Measurements from ENCODE around the gene SRM. TPM values are rescaled to one million over a fixed set of nuclear protein-coding genes. Genes with fewer than 3 reads are reported as not detected.

SRM gene
- total and polyA plus RNA-seq, 2 of the 13 experiments (the other 11 are each of a cell fraction or from before 2014, with no cell fraction given): 27.9 to 31.8 TPM

GRCh38 chr1:11059968-11060830 is at the start of gene SRM (continued):
- TF ChIP-seq PRDM10 (CRISPR knock-in tag; IDR thresholded peaks at IDR 0.05; ENCODE audit: low read depth): no peak
- no peak; the same call in 1 of the 2 replicates for TF ChIP-seq ZNF674 (CRISPR knock-in tag; IDR thresholded peaks at IDR 0.05; ENCODE audit: low read depth)
- no peak for TF ChIP-seq ZBTB34 (CRISPR knock-in tag; IDR thresholded peaks at IDR 0.05)
- no peak for TF ChIP-seq ZKSCAN8 (CRISPR knock-in tag; IDR thresholded peaks at IDR 0.05; ENCODE audit: borderline replicate concordance)
- peak; percentile 85 for TF ChIP-seq SAP130 (CRISPR knock-in tag; IDR thresholded peaks at IDR 0.05; ENCODE audit: low read depth)
- no peak for TF ChIP-seq ZNF225 (CRISPR knock-in tag; IDR thresholded peaks at IDR 0.05)
- TF ChIP-seq ARNT (IDR thresholded peaks at IDR 0.05): no peak
- no peak for TF ChIP-seq AFF4 (CRISPR knock-in tag; IDR thresholded peaks at IDR 0.05)
- TF ChIP-seq CTCF (CRISPR knock-in tag; IDR thresholded peaks at IDR 0.05): peak; percentile 38; the same call in 1 of the 2 replicates
- TF ChIP-seq CREB1 (IDR thresholded peaks at IDR 0.05): peak; percentile 26; the same call in 1 of the 2 replicates
- no peak for TF ChIP-seq CREB1 (CRISPR knock-in tag; IDR thresholded peaks at IDR 0.05)
- TF ChIP-seq, protein P1, sequence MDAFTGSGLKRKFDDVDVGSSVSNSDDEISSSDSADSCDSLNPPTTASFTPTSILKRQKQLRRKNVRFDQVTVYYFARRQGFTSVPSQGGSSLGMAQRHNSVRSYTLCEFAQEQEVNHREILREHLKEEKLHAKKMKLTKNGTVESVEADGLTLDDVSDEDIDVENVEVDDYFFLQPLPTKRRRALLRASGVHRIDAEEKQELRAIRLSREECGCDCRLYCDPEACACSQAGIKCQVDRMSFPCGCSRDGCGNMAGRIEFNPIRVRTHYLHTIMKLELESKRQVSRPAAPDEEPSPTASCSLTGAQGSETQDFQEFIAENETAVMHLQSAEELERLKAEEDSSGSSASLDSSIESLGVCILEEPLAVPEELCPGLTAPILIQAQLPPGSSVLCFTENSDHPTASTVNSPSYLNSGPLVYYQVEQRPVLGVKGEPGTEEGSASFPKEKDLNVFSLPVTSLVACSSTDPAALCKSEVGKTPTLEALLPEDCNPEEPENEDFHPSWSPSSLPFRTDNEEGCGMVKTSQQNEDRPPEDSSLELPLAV (CRISPR knock-in tag; conservative IDR thresholded peaks at IDR 0.05; ENCODE audit: low read depth): no peak
- no peak for TF ChIP-seq ZNF83 (CRISPR knock-in tag; IDR thresholded peaks at IDR 0.05; ENCODE audit: borderline replicate concordance)
- no peak for TF ChIP-seq ZNF713 (CRISPR knock-in tag; IDR thresholded peaks at IDR 0.05)
